ENCODE measurements around the gene CCT8L2.
"Not testable (repeated sequence)": the region's sequence is repeated elsewhere in the genome, so short reads cannot be mapped to it uniquely, and the experiment has no call there.

GRCh38 chr22:16600644-16601436 lies 8.2 kb upstream of the CCT8L2 start:
- TF ChIP-seq, protein P1, sequence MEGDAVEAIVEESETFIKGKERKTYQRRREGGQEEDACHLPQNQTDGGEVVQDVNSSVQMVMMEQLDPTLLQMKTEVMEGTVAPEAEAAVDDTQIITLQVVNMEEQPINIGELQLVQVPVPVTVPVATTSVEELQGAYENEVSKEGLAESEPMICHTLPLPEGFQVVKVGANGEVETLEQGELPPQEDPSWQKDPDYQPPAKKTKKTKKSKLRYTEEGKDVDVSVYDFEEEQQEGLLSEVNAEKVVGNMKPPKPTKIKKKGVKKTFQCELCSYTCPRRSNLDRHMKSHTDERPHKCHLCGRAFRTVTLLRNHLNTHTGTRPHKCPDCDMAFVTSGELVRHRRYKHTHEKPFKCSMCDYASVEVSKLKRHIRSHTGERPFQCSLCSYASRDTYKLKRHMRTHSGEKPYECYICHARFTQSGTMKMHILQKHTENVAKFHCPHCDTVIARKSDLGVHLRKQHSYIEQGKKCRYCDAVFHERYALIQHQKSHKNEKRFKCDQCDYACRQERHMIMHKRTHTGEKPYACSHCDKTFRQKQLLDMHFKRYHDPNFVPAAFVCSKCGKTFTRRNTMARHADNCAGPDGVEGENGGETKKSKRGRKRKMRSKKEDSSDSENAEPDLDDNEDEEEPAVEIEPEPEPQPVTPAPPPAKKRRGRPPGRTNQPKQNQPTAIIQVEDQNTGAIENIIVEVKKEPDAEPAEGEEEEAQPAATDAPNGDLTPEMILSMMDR (IDR thresholded peaks at IDR 0.05) = not testable (repeated sequence)
- TF ChIP-seq POLR2A (IDR thresholded peaks at IDR 0.05) = not testable (repeated sequence)

Measured in tibial nerve (tissue), 3 donors.